Stimulated activated CD8-positive, alpha-beta memory T cell treated with anti-CD3 and anti-CD28 coated beads, Interleukin-4, amount 100 ng/mL, for 24 hours (primary cell): ENCODE data around the gene GUCD1.

Experiments
- DNase-seq: peaks from one replicate; pipeline ENCODE4 v3.0.0-alpha.2; 2020; ENCODE audit warnings: low read depth

Gene GUCD1

GRCh38 chr22:24590596-24591173 lies 35.7 kb upstream of the GUCD1 start:
- DNase-seq = no peak

DNA sequence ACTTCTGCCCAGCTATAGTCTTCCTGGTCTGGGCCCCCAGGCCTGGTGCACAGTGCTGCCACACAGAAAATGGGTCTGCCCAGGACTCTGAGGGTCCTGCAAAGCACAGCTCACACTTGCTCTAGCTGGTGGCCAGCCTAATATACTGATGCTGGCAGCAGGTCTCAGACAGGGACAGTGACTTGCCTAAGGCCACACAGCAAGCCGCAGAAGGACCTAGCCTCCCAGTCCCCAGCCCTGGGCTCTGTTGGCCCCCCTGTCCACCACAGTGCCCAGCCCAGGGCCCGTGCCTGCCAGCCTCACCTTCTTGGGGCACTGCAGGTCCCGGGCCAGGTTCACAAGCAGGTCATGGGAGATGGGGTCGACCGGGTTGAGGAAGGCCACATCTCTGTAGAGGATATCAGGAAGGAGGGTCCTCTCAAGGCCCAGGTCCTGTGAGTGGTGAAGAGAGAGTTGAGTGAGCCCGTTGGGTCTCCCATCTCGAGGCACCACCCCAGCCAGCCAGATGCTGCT lies 34.6 kb upstream of the GUCD1 start:
- no peak for DNase-seq

DNA sequence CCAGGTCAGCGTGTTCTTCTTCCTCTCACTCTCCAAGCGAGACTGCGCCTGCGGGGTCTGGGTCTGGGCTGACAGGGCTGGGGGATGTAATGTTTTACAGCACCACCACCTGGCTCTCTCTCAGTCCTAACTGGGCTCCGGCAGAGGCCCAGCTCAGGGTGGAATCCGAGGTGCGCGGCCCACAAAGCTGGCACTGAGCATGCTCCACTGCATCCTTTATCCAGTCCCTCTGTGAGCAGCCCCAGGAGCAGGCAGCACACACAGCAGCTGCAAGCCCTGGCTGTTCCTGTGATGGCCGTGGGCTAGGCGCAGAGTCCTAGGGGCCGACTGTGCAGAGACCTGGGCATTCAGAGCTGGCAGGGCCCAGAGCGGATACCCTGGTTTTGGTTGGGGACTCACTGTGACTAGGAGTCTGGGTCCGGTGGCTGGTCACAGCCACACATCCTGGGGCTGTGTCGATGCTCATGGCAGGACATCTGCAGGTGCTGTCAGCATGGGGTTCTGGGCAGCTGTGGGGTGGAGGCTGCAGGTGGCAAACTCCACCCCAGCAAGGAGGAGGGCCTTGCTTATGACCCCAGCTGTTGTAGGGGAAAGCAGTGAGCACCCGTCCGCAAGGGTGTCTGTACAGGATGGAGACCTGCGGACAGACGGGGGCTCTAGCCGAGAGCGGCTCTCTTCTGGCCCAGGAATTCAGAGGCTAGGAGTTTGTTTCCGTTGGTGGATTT lies 34.0 kb upstream of the GUCD1 start:
- DNase-seq = no peak

DNA sequence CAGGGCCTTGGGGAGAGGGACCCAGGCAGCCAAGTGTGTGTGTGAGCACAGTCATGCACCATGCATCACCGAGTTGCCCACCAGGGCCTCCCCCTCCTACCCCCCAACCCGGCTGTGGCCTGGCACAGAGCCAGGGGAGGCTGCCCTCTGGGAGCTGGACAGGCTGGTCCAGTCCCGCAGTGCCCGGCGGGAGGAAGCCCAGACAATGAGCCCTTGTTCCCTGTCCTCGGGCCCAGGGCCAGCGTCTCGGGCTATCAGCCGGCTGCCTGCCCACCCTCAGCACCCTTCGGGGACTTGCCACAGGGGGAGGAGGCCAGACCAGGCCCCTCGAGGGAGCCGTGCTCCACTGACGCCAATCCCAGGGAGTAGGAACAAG lies 33.4 kb upstream of the GUCD1 start:
- no peak for DNase-seq

- no peak for DNase-seq
These were observed 33.0 kb upstream of the GUCD1 start for GRCh38 chr22:24587948-24588347.

DNA sequence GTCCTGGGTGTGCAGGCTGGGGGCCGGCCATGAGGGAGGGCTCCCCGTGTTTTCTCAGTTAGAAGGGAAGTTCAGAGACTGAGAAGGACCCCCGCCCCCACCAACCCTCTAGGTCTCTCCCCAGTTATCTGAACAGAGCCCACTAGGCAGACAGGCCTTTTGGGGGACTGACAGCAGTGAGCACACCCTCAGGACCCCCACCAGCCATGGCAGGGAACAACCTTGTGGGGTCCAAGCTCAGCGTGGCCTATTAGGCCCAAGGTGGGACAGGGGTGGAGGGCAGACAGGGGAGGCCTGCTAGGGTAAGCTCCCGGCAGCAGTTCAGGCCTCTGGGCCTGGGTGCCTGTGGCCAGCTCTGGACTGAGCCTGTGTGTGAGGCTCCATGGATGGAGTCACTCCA lies 32.3 kb upstream of the GUCD1 start:
- DNase-seq = no peak

GRCh38 chr22:24585927-24586546 lies 31.1 kb upstream of the GUCD1 start:
- no peak for DNase-seq

- DNase-seq = no peak
These were observed 30.5 kb upstream of the GUCD1 start for GRCh38 chr22:24585461-24585860.

DNA sequence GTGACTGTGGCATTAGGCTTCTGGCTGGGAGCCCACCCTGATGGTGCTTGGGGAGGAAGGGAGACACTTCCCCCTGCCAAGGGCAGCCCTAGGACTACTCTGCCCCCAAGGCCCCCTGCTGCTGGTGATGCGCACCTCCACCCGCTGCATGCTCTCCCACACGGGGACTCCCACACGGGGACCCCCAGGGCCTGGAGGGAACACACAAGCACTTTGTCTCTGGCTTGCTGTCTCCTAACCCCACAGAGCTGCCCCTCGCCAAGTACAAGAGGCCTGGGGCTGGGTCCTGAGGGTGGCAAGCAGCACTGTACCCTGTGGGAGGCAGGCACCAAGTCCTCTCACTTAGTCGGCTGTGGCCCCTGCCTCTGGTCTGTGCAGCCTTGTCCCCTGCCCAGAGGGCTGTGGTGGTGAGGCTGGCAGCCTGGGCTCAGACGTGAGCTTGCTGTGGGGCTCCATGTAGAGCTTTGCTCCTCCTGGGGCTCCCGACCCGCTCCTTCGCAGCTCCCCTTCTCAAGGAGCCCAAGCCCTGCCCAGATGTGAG lies 30.0 kb upstream of the GUCD1 start:
- DNase-seq = no peak

- DNase-seq = no peak
These were observed 29.3 kb upstream of the GUCD1 start for GRCh38 chr22:24584166-24584790.

GRCh38 chr22:24583221-24584165 lies 28.6 kb upstream of the GUCD1 start:
- no peak for DNase-seq

- no peak for DNase-seq
These were observed 27.3 kb upstream of the GUCD1 start for GRCh38 chr22:24582056-24582814.

GRCh38 chr22:24580276-24580675 lies 25.3 kb upstream of the GUCD1 start:
- no peak for DNase-seq

DNA sequence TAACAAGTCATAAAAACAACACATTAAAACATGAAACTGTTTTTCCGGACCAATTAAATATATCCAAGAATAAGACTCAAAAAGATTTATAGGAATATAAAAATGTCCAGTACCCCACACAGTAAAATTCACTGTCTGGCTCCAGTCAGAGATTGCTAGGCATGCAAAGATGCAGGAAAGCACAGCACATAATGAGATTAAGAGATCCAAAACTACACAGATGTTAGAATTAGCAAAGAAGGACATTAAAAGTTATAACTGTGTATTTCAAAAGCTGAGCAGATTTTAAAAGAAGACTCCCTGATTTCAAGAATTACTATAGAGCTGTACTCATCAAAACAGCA lies 24.3 kb upstream of the GUCD1 start:
- DNase-seq = no peak

DNA sequence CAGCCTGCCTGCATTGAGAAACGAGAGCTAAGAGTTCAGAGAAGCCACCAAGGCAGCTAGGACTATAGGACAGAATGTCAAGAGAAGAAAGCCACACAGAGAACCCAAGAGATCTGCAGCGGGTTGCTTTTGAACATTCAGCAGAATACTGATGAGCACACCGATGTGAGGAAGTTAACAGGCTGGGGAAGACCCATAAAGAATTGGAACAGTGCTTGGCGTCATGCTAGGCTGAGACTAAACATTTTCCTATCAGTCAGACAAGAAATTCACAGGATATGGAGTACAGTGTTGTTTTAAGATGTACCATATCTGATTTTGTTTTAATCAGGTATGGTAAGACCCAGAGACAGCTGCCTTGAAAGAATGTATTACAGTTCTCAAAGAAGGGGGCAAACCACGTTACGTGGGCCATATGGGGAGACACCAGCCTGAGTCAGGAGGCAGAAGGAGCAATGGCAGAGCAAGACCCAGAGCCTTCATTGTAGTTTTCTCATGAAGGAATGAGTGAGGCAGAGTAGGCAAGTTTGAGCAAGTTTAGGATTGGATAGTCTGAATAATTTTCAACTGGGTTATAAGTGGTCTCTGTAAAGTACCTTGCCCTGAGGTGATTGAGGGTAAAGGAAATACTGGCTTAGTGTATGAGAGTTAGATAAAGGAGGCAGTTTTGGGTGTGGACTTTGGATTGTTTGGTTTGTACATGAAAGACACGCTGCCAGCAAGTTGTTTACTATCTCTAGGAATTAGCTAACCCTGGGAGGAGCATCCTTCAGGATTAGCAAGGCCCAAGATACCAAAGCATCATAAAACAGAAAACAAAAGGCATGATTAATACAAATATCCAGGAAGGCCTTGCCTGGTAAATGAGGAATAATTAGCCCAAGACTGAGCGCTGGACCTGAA lies 23.7 kb upstream of the GUCD1 start:
- DNase-seq = no peak

- no peak for DNase-seq
These were observed 21.8 kb upstream of the GUCD1 start for GRCh38 chr22:24576778-24577177.

- DNase-seq = no peak
These were observed 16.3 kb upstream of the GUCD1 start for GRCh38 chr22:24571266-24571665.

DNA sequence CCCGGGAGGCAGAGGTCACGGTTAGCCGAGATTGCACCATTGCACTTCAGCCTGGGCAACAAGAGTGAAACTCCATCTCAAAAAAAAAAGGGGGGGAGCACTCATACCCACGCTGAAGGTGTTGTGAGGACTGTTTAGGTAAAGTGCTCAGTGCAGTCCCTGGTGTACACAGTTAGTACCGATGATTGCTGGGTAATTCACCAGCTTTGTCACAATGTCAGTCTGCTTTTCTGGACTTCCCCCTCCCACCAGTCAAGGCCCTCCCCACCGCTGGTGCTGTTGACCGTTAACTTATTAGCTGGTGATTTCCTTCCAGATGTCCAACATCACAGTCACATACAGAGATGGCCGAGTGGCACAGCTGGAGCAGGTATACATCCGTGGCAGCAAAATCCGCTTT lies 12.7 kb upstream of the GUCD1 start:
- DNase-seq = no peak

GRCh38 chr22:24566899-24567511 lies 12.1 kb upstream of the GUCD1 start:
- DNase-seq = no peak
